Nephron (organoid): Measurements from ENCODE around the gene MERTK.
A peak's percentile ranks its signal among the peaks of the same experiment; 100 is the strongest.
"Not testable (repeated sequence)": the region's sequence is repeated elsewhere in the genome, so short reads cannot be mapped to it uniquely, and the experiment has no call there.

ENCODE experiments used
- H3K27ac Mint-ChIP-seq, 3 experiments: 2 replicates each; pipeline ENCODE4 v1.8.0; 2020; ENCODE audit warnings: mixed read lengths in 3 of 3, mild to moderate bottlenecking in 2 of 3, moderate library complexity in 1 of 3
- H3K27me3 Mint-ChIP-seq: 2 replicates; pipeline ENCODE4 v1.8.0; 2021; ENCODE audit warnings: low read depth, mild to moderate bottlenecking, moderate library complexity, mixed read lengths
- H3K36me3 Mint-ChIP-seq: 2 replicates; pipeline ENCODE4 v1.8.0; 2020; ENCODE audit warnings: low read depth, mixed read lengths
- H3K4me1 Mint-ChIP-seq: 2 replicates; pipeline ENCODE4 v1.8.0; 2020; ENCODE audit warnings: mixed read lengths
- H3K4me3 Mint-ChIP-seq, 3 experiments: 2 replicates each; pipeline ENCODE4 v1.8.0; 2020; ENCODE audit warnings: mild to moderate bottlenecking in 3 of 3, mixed read lengths in 3 of 3, moderate library complexity in 2 of 3
- H3K9me3 Mint-ChIP-seq: 2 replicates; pipeline ENCODE4 v1.8.0; 2020; ENCODE audit warnings: mixed read lengths
- TF ChIP-seq, protein P1 (sequence below), 3 experiments: fragments of 200-600 bp; sonication (generic); IDR thresholded peaks; one replicate each; pipeline ENCODE4 v1.5.0; 2021; ENCODE audit warnings: antibody characterized with exemption in 3 of 3; ENCODE audit not compliant: unreplicated experiment in 3 of 3

The MERTK gene

DNA sequence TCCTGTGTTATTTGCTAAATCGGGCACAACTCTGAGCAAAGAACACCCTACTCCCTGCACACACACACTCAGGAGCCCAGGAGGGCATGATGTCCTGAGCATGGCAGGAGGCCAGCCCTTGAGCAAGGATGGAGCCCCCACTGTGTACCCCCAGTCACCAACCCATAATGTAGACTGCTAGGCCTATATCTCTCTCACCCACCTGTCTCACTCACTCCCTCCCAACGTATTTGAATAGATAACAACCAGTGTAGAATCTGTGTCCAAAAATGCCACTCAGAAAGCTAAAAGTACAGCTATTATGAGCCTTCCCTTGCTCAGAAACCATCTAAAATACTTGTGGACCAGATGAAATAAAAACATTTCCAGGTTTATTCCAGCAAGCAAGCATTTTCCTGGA is 29.3 kb downstream of the MERTK start:
- H3K9me3 Mint-ChIP-seq, result no peaks in the 10 kb centered on the region
- TF ChIP-seq, protein P1, sequence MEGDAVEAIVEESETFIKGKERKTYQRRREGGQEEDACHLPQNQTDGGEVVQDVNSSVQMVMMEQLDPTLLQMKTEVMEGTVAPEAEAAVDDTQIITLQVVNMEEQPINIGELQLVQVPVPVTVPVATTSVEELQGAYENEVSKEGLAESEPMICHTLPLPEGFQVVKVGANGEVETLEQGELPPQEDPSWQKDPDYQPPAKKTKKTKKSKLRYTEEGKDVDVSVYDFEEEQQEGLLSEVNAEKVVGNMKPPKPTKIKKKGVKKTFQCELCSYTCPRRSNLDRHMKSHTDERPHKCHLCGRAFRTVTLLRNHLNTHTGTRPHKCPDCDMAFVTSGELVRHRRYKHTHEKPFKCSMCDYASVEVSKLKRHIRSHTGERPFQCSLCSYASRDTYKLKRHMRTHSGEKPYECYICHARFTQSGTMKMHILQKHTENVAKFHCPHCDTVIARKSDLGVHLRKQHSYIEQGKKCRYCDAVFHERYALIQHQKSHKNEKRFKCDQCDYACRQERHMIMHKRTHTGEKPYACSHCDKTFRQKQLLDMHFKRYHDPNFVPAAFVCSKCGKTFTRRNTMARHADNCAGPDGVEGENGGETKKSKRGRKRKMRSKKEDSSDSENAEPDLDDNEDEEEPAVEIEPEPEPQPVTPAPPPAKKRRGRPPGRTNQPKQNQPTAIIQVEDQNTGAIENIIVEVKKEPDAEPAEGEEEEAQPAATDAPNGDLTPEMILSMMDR (IDR thresholded peaks at IDR 0.05; ENCODE audit: unreplicated experiment in 3 of 3), result no peak

DNA sequence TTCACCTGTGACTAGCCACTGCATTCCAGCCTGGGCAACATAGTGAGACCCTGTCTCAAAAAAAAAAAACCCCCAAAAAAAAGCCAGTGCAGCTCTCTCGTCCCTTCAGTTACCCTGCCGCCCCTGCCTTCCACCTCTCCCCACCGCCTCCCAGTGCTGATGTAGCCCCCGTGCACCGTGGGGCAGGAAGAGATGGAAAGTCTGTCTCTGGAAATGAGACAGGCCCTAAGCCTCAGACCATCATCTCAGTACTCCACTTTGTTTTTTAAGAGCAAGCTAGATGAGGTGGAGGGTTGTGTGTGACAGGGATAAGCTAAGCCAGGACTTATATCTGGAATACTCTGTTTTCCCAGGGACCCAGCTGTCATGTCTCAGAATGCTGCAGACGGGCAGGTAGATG is 32.0 kb downstream of the MERTK start:
- H3K9me3 Mint-ChIP-seq, result no peaks in the 10 kb centered on the region
- peak overlapping the region; percentile 20 to 92 (median 60) for H3K27ac Mint-ChIP-seq
- H3K4me3 Mint-ChIP-seq, result no peak overlapping the region
- TF ChIP-seq, protein P1 (IDR thresholded peaks at IDR 0.05; ENCODE audit: unreplicated experiment in 3 of 3), result no peak
- peaks cover 34% of the 10 kb centered on the region for H3K4me1 Mint-ChIP-seq
- no peaks in the 10 kb centered on the region for H3K27me3 Mint-ChIP-seq
- peaks cover 60% of the 10 kb centered on the region for H3K36me3 Mint-ChIP-seq

More for the DNA sequence above, 29.3 kb downstream of the MERTK start:
- Mint-ChIP-seq H3K4me3 (no peak overlapping the region), H3K27me3 (no peaks in the 10 kb centered on the region), H3K36me3 (peaks cover 34% of the 10 kb centered on the region), H3K27ac (peak overlapping the region; percentile 85 to 95 (median 94)), H3K4me1 (peaks cover 57% of the 10 kb centered on the region)

DNA sequence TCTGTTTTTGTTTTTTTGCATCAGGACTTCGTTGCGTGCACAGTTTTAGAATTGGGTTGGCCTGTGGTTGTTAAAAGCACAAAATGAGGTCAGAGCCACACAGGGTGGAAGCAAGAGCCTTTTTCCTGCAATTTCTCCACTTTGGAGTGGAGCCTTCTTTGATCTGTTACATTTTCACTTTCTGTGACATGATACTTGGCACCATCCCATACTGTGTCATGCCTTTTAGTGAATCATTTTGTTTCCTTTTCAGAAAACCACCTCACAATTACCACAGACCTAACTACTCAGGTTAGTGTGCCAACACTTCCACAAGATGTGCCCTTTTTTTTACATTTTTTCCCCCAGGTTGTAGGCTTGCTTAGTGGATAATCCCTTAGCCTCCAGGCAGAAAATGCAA is 32.5 kb downstream of the MERTK start:
- Mint-ChIP-seq H3K4me3 (no peak overlapping the region), H3K9me3 (no peaks in the 10 kb centered on the region), H3K4me1 (peaks cover 34% of the 10 kb centered on the region), H3K27me3 (no peaks in the 10 kb centered on the region), H3K36me3 (peaks cover 60% of the 10 kb centered on the region), H3K27ac (peak overlapping the region; percentile 20 to 92 (median 60))
- TF ChIP-seq, protein P1 (IDR thresholded peaks at IDR 0.05; ENCODE audit: unreplicated experiment in 3 of 3), result no peak

DNA sequence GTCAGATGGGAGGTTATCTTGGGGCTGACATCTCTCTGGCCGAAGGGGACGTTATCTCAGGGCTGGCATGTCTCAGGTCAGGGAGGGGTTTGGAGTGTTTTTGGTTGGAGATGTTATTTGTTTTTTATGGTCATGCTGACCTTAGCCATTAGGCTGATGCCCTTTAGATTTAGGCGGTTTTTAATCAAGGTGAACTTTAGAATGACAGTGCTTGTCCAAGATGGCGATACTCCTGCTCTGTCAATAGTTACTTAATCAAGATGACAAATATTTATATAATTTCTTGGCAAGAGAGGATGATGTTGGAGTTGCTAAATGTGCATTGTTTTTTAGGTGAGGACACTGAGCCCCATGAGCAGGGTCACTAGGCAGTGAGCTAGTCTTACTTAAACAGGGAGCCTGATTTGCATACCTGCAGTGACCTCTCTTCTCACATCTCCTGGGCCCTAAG is 34.5 kb downstream of the MERTK start:
- H3K4me3 Mint-ChIP-seq, result no peak overlapping the region
- TF ChIP-seq, protein P1 (IDR thresholded peaks at IDR 0.05; ENCODE audit: unreplicated experiment in 3 of 3), result no peak
- H3K9me3 Mint-ChIP-seq, result no peaks in the 10 kb centered on the region
- no peaks in the 10 kb centered on the region for H3K27me3 Mint-ChIP-seq
- H3K4me1 Mint-ChIP-seq, result peaks cover 29% of the 10 kb centered on the region
- H3K27ac Mint-ChIP-seq, result peak overlapping the region in 1 of 3 experiments; percentile 19
- H3K36me3 Mint-ChIP-seq, result peaks cover 55% of the 10 kb centered on the region

DNA sequence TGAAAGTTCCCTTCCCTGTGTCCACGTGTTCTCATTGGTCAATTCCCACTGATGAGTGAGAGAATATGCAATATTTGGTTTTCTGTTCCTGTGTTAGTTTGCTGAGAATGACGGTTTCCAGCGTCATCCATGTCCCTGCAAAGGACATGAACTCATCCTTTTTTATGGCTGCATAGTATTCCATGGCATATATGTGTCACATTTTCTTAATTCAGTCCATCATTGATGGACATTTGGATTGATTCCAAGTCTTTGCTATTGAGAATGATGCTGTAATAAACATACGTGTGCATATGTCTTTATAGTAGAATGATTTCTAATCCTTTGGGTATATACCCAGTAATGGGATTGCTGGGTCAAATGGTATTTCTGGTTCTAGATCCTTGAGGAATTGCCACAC is 35.5 kb downstream of the MERTK start:
- Mint-ChIP-seq H3K4me1 (peaks cover 30% of the 10 kb centered on the region), H3K36me3 (peaks cover 59% of the 10 kb centered on the region)
- H3K4me3 Mint-ChIP-seq, H3K27me3 Mint-ChIP-seq, H3K9me3 Mint-ChIP-seq, H3K27ac Mint-ChIP-seq: not testable (repeated sequence)

DNA sequence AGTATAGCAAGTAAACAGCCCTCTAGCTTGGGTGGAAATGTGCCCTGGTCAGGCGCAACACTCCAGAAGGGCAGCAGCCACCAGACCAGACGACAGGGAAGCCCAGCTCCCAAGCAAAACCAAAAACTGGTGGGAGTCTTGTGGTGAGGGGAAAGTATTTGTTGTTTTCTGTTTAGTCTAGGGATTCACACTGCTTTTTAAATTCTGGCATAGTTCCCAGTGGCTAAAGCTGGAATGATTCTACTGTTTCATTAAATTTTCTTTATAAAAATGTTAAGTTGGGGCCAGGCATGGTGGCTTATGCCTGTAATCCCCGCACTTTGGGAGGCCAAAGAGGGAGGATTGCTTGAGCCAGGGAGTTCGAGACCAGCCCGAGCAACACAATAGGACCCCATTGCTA is 38.5 kb downstream of the MERTK start:
- H3K4me1 Mint-ChIP-seq, result peaks cover 13% of the 10 kb centered on the region
- peak overlapping the region; percentile 66 to 96 (median 82) for H3K27ac Mint-ChIP-seq
- TF ChIP-seq, protein P1 (IDR thresholded peaks at IDR 0.05; ENCODE audit: unreplicated experiment in 3 of 3), result no peak
- H3K9me3 Mint-ChIP-seq, result no peaks in the 10 kb centered on the region
- peaks cover 36% of the 10 kb centered on the region for H3K36me3 Mint-ChIP-seq
- H3K4me3 Mint-ChIP-seq, result no peak overlapping the region
- no peaks in the 10 kb centered on the region for H3K27me3 Mint-ChIP-seq
